Uterus (tissue), 4 donors: ENCODE results near the gene IKBKE. TPM values are rescaled to one million over a fixed set of nuclear protein-coding genes. Genes with fewer than 3 reads are reported as not detected.

Experiments used
- DNase-seq, 2 donors: peaks; one replicate each; pipeline ENCODE4 v3.0.0-alpha.2; 2019 to 2020
- H3K27ac ChIP-seq, 2 donors: fragments of 200-600 bp; sonication (generic); 1 replicate in 1 of 2; 2 replicates in 1 of 2; pipeline ENCODE4 v1.5.1; 2016 to 2018
- H3K27me3 ChIP-seq, 2 donors: fragments of 200-600 bp; sonication (generic); one replicate each; pipeline ENCODE4 v1.5.1; 2018 to 2019; ENCODE audit warnings: control low read depth in 1 of 2
- H3K36me3 ChIP-seq, 2 donors: fragments of 200-600 bp; sonication (generic); one replicate each; pipeline ENCODE4 v1.5.1; 2019; ENCODE audit warnings: control low read depth in 1 of 2
- H3K4me1 ChIP-seq, 2 donors: fragments of 200-600 bp; sonication (generic); one replicate each; pipeline ENCODE4 v1.5.1; 2018 to 2019; ENCODE audit warnings: control low read depth in 1 of 2
- H3K4me3 ChIP-seq, 2 donors: fragments of 200-600 bp; sonication (generic); 1 replicate in 1 of 2; 2 replicates in 1 of 2; pipeline ENCODE4 v1.5.1; 2018 to 2019; ENCODE audit warnings: mild to moderate bottlenecking in 1 of 2
- H3K9me3 ChIP-seq, 2 donors: fragments of 200-600 bp; sonication (generic); one replicate each; pipeline ENCODE4 v1.5.1; 2019; ENCODE audit warnings: control low read depth in 1 of 2
- CTCF ChIP-seq, 4 experiments: fragments of 200-600 bp in 2 of 4; fragments of 450-650 bp in 2 of 4; sonication (generic) in 2 of 4; IDR thresholded peaks; one replicate each; pipeline ENCODE4 v1.5.1; 2016 to 2019; ENCODE audit warnings: antibody characterized with exemption in 4 of 4, mild to moderate bottlenecking in 2 of 4, moderate library complexity in 1 of 4
- POLR2A ChIP-seq, 2 donors: fragments of 450-650 bp; IDR thresholded peaks; one replicate each; pipeline ENCODE4 v1.6.1; 2016; ENCODE audit warnings: antibody characterized with exemption in 2 of 2, mild to moderate bottlenecking in 1 of 2, moderate library complexity in 1 of 2
- intact Hi-C: fragments of 100-400 bp; cut with DNase I; formaldehyde crosslinking; loops from one replicate; pipeline ENCODE4 v1.15.1; 2023; ENCODE audit warnings: low total_unique reads
- total RNA-seq, 4 donors: library from RNA; depleted of rRNA in 3 of 4; stranded (reverse); fragments of >200 nt in 3 of 4; gene quantifications; one replicate each; pipeline versions ENCODE4 v1.1.0 to v1.2.4, GENCODE V29; 2014 to 2023
- donor health status: DM: yes; HTN: yes; CAD: no.

The IKBKE gene
- total RNA-seq, 4 donors from 2014 or later = 1.5 to 6.7 TPM; not detected in 2

- no peak overlapping the region for H3K27ac ChIP-seq
- DNase-seq = no peak
- no peaks in the 10 kb centered on the region for H3K36me3 ChIP-seq
- TF ChIP-seq CTCF (IDR thresholded peaks at IDR 0.05) (no peak), POLR2A (IDR thresholded peaks at IDR 0.05) (no peak)
- peaks cover 0 to 4% of the 10 kb centered on the region in 2 donors for H3K4me1 ChIP-seq
- intact Hi-C loops = no loop called here
- H3K4me3 ChIP-seq = no peak overlapping the region
- H3K9me3 ChIP-seq = no peaks in the 10 kb centered on the region
- H3K27me3 ChIP-seq = no peaks in the 10 kb centered on the region
Measured at GRCh38 chr1:206447792-206448191, 22.5 kb upstream of the IKBKE start.

GRCh38 chr1:206448471-206448870, 21.8 kb upstream of the IKBKE start:
- no peak overlapping the region for H3K4me3 ChIP-seq
- H3K9me3 ChIP-seq = no peaks in the 10 kb centered on the region
- intact Hi-C loops = no loop called here
- DNase-seq = no peak
- H3K27ac ChIP-seq = no peak overlapping the region
- no peak for TF ChIP-seq POLR2A (IDR thresholded peaks at IDR 0.05)
- no peak for TF ChIP-seq CTCF (IDR thresholded peaks at IDR 0.05)
- no peaks in the 10 kb centered on the region for H3K36me3 ChIP-seq
- peaks cover 0 to 4% of the 10 kb centered on the region in 2 donors for H3K4me1 ChIP-seq
- H3K27me3 ChIP-seq = no peaks in the 10 kb centered on the region

- H3K27me3 ChIP-seq = no peaks in the 10 kb centered on the region
- no peak overlapping the region for H3K27ac ChIP-seq
- no peak for DNase-seq
- intact Hi-C loops = no loop called here
- no peaks in the 10 kb centered on the region for H3K9me3 ChIP-seq
- H3K4me3 ChIP-seq = no peak overlapping the region
- no peaks in the 10 kb centered on the region for H3K36me3 ChIP-seq
- H3K4me1 ChIP-seq = peaks cover 0 to 4% of the 10 kb centered on the region in 2 donors
- TF ChIP-seq CTCF (IDR thresholded peaks at IDR 0.05) = no peak
- no peak for TF ChIP-seq POLR2A (IDR thresholded peaks at IDR 0.05)
Measured at GRCh38 chr1:206449565-206449964, 20.7 kb upstream of the IKBKE start.

DNA sequence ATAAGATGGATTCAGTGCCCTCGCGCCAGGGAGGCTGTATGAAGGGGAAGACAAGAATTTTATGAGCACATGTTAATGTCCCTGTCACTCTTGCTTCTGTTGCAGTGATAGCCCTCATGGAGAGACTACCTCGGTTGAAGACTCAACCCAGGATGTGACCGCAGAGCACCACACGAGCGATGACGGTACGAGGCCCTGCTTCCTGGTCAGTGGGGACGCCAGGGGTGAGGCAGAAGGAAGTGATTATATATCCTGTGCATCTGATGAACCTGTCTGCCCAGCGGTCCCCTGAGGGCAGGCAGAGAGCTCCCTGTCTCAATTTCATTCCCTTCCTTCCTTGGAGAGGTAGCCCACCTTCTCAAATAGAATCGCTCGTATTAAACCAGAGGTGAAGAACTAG, 20.0 kb upstream of the IKBKE start:
- Histone ChIP-seq H3K36me3 (no peaks in the 10 kb centered on the region), H3K27me3 (no peaks in the 10 kb centered on the region)
- intact Hi-C loops = no loop called here

GRCh38 chr1:206451134-206451686, 19.1 kb upstream of the IKBKE start:
- H3K36me3 ChIP-seq = no peaks in the 10 kb centered on the region
- no peak for DNase-seq
- intact Hi-C loops = no loop called here

More for the DNA sequence above, 20.0 kb upstream of the IKBKE start:
- TF ChIP-seq CTCF (IDR thresholded peaks at IDR 0.05) (no peak), POLR2A (IDR thresholded peaks at IDR 0.05) (no peak)
- DNase-seq = no peak
- Histone ChIP-seq H3K9me3 (no peaks in the 10 kb centered on the region), H3K4me1 (peaks cover 0 to 4% of the 10 kb centered on the region in 2 donors), H3K27ac (no peak overlapping the region), H3K4me3 (no peak overlapping the region)

More at GRCh38 chr1:206451134-206451686, 19.1 kb upstream of the IKBKE start:
- TF ChIP-seq CTCF (IDR thresholded peaks at IDR 0.05) (no peak), POLR2A (IDR thresholded peaks at IDR 0.05) (no peak)
- no peaks in the 10 kb centered on the region for H3K4me1 ChIP-seq
- H3K27ac ChIP-seq = no peak overlapping the region
- no peaks in the 10 kb centered on the region for H3K27me3 ChIP-seq
- no peak overlapping the region for H3K4me3 ChIP-seq
- H3K9me3 ChIP-seq = no peaks in the 10 kb centered on the region
